Measurements from ENCODE around the gene ALCAM. TPM values are rescaled to one million over a fixed set of nuclear protein-coding genes. Genes with fewer than 3 reads are reported as not detected.

Gene ALCAM
- total RNA-seq, 1 experiment from 2014 or later = 16.4 TPM

GRCh38 chr3:105515372-105515771, 148.7 kb downstream of the ALCAM start:
- Histone ChIP-seq H3K27me3 (ENCODE audit: low read length) (no peaks in the 10 kb centered on the region), H3K4me2 (ENCODE audit: low read depth, low read length, poor library complexity, severe bottlenecking) (no peak overlapping the region), H3K36me3 (ENCODE audit: insufficient read depth, low read length) (no peaks in the 10 kb centered on the region), H3K9me2 (replicated peaks; ENCODE audit: insufficient read depth, low read length) (no peaks in the 10 kb centered on the region), H3K27ac (ENCODE audit: low read length) (no peak overlapping the region), H3K79me2 (ENCODE audit: low read length) (no peaks in the 10 kb centered on the region), H3K9me3 (ENCODE audit: low read length) (no peaks in the 10 kb centered on the region), H3K4me3 (ENCODE audit: low read length) (no peak overlapping the region), H3K4me1 (ENCODE audit: low read length) (no peaks in the 10 kb centered on the region), H3K9ac (ENCODE audit: low read length) (no peak overlapping the region), H2AFZ (ENCODE audit: low read length) (no peak overlapping the region), H4K20me1 (ENCODE audit: insufficient read depth, low read depth, low read length) (no peaks in the 10 kb centered on the region)
- no peak for DNase-seq

- Histone ChIP-seq H3K27ac (ENCODE audit: low read length) (no peak overlapping the region), H3K4me2 (ENCODE audit: low read depth, low read length, poor library complexity, severe bottlenecking) (no peak overlapping the region), H3K4me3 (ENCODE audit: low read length) (no peak overlapping the region), H3K27me3 (ENCODE audit: low read length) (no peaks in the 10 kb centered on the region), H3K4me1 (ENCODE audit: low read length) (no peaks in the 10 kb centered on the region), H3K9me2 (replicated peaks; ENCODE audit: insufficient read depth, low read length) (no peaks in the 10 kb centered on the region), H3K9ac (ENCODE audit: low read length) (no peak overlapping the region), H3K79me2 (ENCODE audit: low read length) (no peaks in the 10 kb centered on the region), H3K36me3 (ENCODE audit: insufficient read depth, low read length) (no peaks in the 10 kb centered on the region), H4K20me1 (ENCODE audit: insufficient read depth, low read depth, low read length) (no peaks in the 10 kb centered on the region), H3K9me3 (ENCODE audit: low read length) (no peaks in the 10 kb centered on the region), H2AFZ (ENCODE audit: low read length) (no peak overlapping the region)
- DNase-seq = peak; percentile 61
These were observed 150.3 kb downstream of the ALCAM start for GRCh38 chr3:105516972-105517371.

- DNase-seq = no peak
- Histone ChIP-seq H3K27me3 (ENCODE audit: low read length) (no peaks in the 10 kb centered on the region), H3K36me3 (ENCODE audit: insufficient read depth, low read length) (no peaks in the 10 kb centered on the region), H2AFZ (ENCODE audit: low read length) (no peak overlapping the region), H3K4me1 (ENCODE audit: low read length) (no peaks in the 10 kb centered on the region), H3K27ac (ENCODE audit: low read length) (no peak overlapping the region), H3K4me2 (ENCODE audit: low read depth, low read length, poor library complexity, severe bottlenecking) (no peak overlapping the region), H3K9me3 (ENCODE audit: low read length) (no peaks in the 10 kb centered on the region), H3K9me2 (replicated peaks; ENCODE audit: insufficient read depth, low read length) (no peaks in the 10 kb centered on the region), H3K9ac (ENCODE audit: low read length) (no peak overlapping the region), H4K20me1 (ENCODE audit: insufficient read depth, low read depth, low read length) (no peaks in the 10 kb centered on the region), H3K79me2 (ENCODE audit: low read length) (no peaks in the 10 kb centered on the region), H3K4me3 (ENCODE audit: low read length) (no peak overlapping the region)
These were observed 151.5 kb downstream of the ALCAM start for GRCh38 chr3:105518203-105518602.

GRCh38 chr3:105518806-105519418, 152.2 kb downstream of the ALCAM start:
- DNase-seq = peak; percentile 85
- Histone ChIP-seq H3K4me2 (ENCODE audit: low read depth, low read length, poor library complexity, severe bottlenecking) (no peak overlapping the region), H3K9ac (ENCODE audit: low read length) (no peak overlapping the region), H3K79me2 (ENCODE audit: low read length) (no peaks in the 10 kb centered on the region), H3K4me1 (ENCODE audit: low read length) (no peaks in the 10 kb centered on the region), H3K27ac (ENCODE audit: low read length) (no peak overlapping the region), H3K27me3 (ENCODE audit: low read length) (no peaks in the 10 kb centered on the region), H3K4me3 (ENCODE audit: low read length) (no peak overlapping the region), H3K9me2 (replicated peaks; ENCODE audit: insufficient read depth, low read length) (no peaks in the 10 kb centered on the region), H3K9me3 (ENCODE audit: low read length) (no peaks in the 10 kb centered on the region), H3K36me3 (ENCODE audit: insufficient read depth, low read length) (no peaks in the 10 kb centered on the region), H4K20me1 (ENCODE audit: insufficient read depth, low read depth, low read length) (no peaks in the 10 kb centered on the region), H2AFZ (ENCODE audit: low read length) (no peak overlapping the region)

GRCh38 chr3:105521770-105522169, 155.1 kb downstream of the ALCAM start:
- Histone ChIP-seq H3K4me3 (ENCODE audit: low read length) (no peak overlapping the region), H3K9me3 (ENCODE audit: low read length) (no peaks in the 10 kb centered on the region), H4K20me1 (ENCODE audit: insufficient read depth, low read depth, low read length) (no peaks in the 10 kb centered on the region), H3K36me3 (ENCODE audit: insufficient read depth, low read length) (no peaks in the 10 kb centered on the region), H3K27ac (ENCODE audit: low read length) (no peak overlapping the region), H2AFZ (ENCODE audit: low read length) (no peak overlapping the region), H3K4me2 (ENCODE audit: low read depth, low read length, poor library complexity, severe bottlenecking) (no peak overlapping the region), H3K4me1 (ENCODE audit: low read length) (no peaks in the 10 kb centered on the region), H3K79me2 (ENCODE audit: low read length) (no peaks in the 10 kb centered on the region), H3K9me2 (replicated peaks; ENCODE audit: insufficient read depth, low read length) (no peaks in the 10 kb centered on the region), H3K9ac (ENCODE audit: low read length) (no peak overlapping the region), H3K27me3 (ENCODE audit: low read length) (no peaks in the 10 kb centered on the region)
- no peak for DNase-seq

- DNase-seq = no peak
- Histone ChIP-seq H4K20me1 (ENCODE audit: insufficient read depth, low read depth, low read length) (no peaks in the 10 kb centered on the region), H3K27me3 (ENCODE audit: low read length) (no peaks in the 10 kb centered on the region)
These were observed 156.8 kb downstream of the ALCAM start for GRCh38 chr3:105523501-105523900.

GRCh38 chr3:105525531-105525930, 158.8 kb downstream of the ALCAM start:
- Histone ChIP-seq H3K9me2 (replicated peaks; ENCODE audit: insufficient read depth, low read length) (no peaks in the 10 kb centered on the region), H3K9ac (ENCODE audit: low read length) (no peak overlapping the region), H3K4me3 (ENCODE audit: low read length) (no peak overlapping the region), H3K79me2 (ENCODE audit: low read length) (no peaks in the 10 kb centered on the region), H3K9me3 (ENCODE audit: low read length) (no peaks in the 10 kb centered on the region), H3K27ac (ENCODE audit: low read length) (no peak overlapping the region), H4K20me1 (ENCODE audit: insufficient read depth, low read depth, low read length) (no peaks in the 10 kb centered on the region), H3K4me1 (ENCODE audit: low read length) (no peaks in the 10 kb centered on the region), H2AFZ (ENCODE audit: low read length) (no peak overlapping the region), H3K4me2 (ENCODE audit: low read depth, low read length, poor library complexity, severe bottlenecking) (no peak overlapping the region), H3K36me3 (ENCODE audit: insufficient read depth, low read length) (no peaks in the 10 kb centered on the region), H3K27me3 (ENCODE audit: low read length) (no peaks in the 10 kb centered on the region)
- no peak for DNase-seq

More at GRCh38 chr3:105523501-105523900, 156.8 kb downstream of the ALCAM start:
- H3K79me2 ChIP-seq (ENCODE audit: low read length) = no peaks in the 10 kb centered on the region
- no peak overlapping the region for H2AFZ ChIP-seq (ENCODE audit: low read length)
- no peak overlapping the region for H3K4me2 ChIP-seq (ENCODE audit: low read depth, low read length, poor library complexity, severe bottlenecking)
- H3K9me3 ChIP-seq (ENCODE audit: low read length) = no peaks in the 10 kb centered on the region
- no peaks in the 10 kb centered on the region for H3K36me3 ChIP-seq (ENCODE audit: insufficient read depth, low read length)
- no peaks in the 10 kb centered on the region for H3K4me1 ChIP-seq (ENCODE audit: low read length)
- H3K9me2 ChIP-seq (replicated peaks; ENCODE audit: insufficient read depth, low read length) = no peaks in the 10 kb centered on the region
- H3K9ac ChIP-seq (ENCODE audit: low read length) = no peak overlapping the region
- H3K4me3 ChIP-seq (ENCODE audit: low read length) = no peak overlapping the region
- H3K27ac ChIP-seq (ENCODE audit: low read length) = no peak overlapping the region

- Histone ChIP-seq H3K27me3 (ENCODE audit: low read length) (no peaks in the 10 kb centered on the region), H3K4me1 (ENCODE audit: low read length) (no peaks in the 10 kb centered on the region), H3K4me3 (ENCODE audit: low read length) (no peak overlapping the region), H3K4me2 (ENCODE audit: low read depth, low read length, poor library complexity, severe bottlenecking) (no peak overlapping the region), H3K27ac (ENCODE audit: low read length) (no peak overlapping the region), H4K20me1 (ENCODE audit: insufficient read depth, low read depth, low read length) (no peaks in the 10 kb centered on the region), H2AFZ (ENCODE audit: low read length) (no peak overlapping the region), H3K79me2 (ENCODE audit: low read length) (no peaks in the 10 kb centered on the region), H3K9ac (ENCODE audit: low read length) (no peak overlapping the region), H3K36me3 (ENCODE audit: insufficient read depth, low read length) (no peaks in the 10 kb centered on the region), H3K9me3 (ENCODE audit: low read length) (no peaks in the 10 kb centered on the region), H3K9me2 (replicated peaks; ENCODE audit: insufficient read depth, low read length) (no peaks in the 10 kb centered on the region)
- DNase-seq = no peak
These were observed 159.8 kb downstream of the ALCAM start for GRCh38 chr3:105526360-105527111.

Data from Karpas-422 (cell line).